Kidney (tissue), 14 donors: ENCODE data around the gene TMBIM1. TPM values are rescaled to one million over a fixed set of nuclear protein-coding genes. Genes with fewer than 3 reads are reported as not detected.

ENCODE experiments used
- DNase-seq, 5 donors: peaks; one replicate each; pipeline ENCODE4 v3.0.0-alpha.2; 2013 to 2020
- FAIRE-seq: peaks from 2 replicates; lab custom pipeline; 2012; peaks lifted over from hg19 to GRCh38; lab: Jason Lieb, UNC
- H3K27ac ChIP-seq, 2 donors: one replicate each; pipeline ENCODE4 v1.7.0; 2013; ENCODE audit warnings: low read depth in 2 of 2, low read length in 2 of 2, inconsistent platforms in 1 of 2
- H3K27me3 ChIP-seq: one replicate; pipeline ENCODE4 v1.7.1; 2013; ENCODE audit warnings: low read length, inconsistent platforms; ENCODE audit not compliant: control insufficient read depth, insufficient read depth
- H3K36me3 ChIP-seq, 3 donors: one replicate each; pipeline versions ENCODE4 v1.7.0 to v1.7.1; 2013; ENCODE audit warnings: low read length in 3 of 3, control low read depth in 1 of 3, inconsistent platforms in 1 of 3; ENCODE audit not compliant: insufficient read depth in 3 of 3, control insufficient read depth in 2 of 3
- H3K4me1 ChIP-seq, 3 donors: one replicate each; pipeline versions ENCODE4 v1.7.0 to v1.7.1; 2013; ENCODE audit warnings: low read length in 3 of 3, inconsistent platforms in 1 of 3, low read depth in 1 of 3; ENCODE audit not compliant: control insufficient read depth in 2 of 3, insufficient read depth in 2 of 3
- H3K4me3 ChIP-seq, 3 donors: one replicate each; pipeline versions ENCODE4 v1.7.0 to v1.8.1; 2013; ENCODE audit warnings: low read length in 3 of 3, control low read depth in 1 of 3, inconsistent platforms in 1 of 3
- H3K9ac ChIP-seq, 3 donors: one replicate each; pipeline versions ENCODE4 v1.7.0 to v1.7.1; 2013; ENCODE audit warnings: low read length in 3 of 3, control low read depth in 1 of 3, inconsistent platforms in 1 of 3
- H3K9me3 ChIP-seq, 3 donors: one replicate each; pipeline versions ENCODE4 v1.7.0 to v1.7.1; 2013; ENCODE audit warnings: low read length in 3 of 3, control low read depth in 1 of 3, inconsistent platforms in 1 of 3; ENCODE audit not compliant: control insufficient read depth in 2 of 3, insufficient read depth in 1 of 3
- intact Hi-C: fragments of 100-400 bp; cut with DNase I; formaldehyde crosslinking; loops from one replicate; pipeline ENCODE4 v1.11.1; 2022
- polyA plus RNA-seq: library from polyadenylated mRNA; stranded (reverse); fragments of 350-450 nt; fragmentation: Illumina TruSeq; extraction: RNeasy Lipid Tissue Mini Kit (QIAGEN cat#74804); gene quantifications from one replicate; pipeline ENCODE4 v1.2.3, GENCODE V29; 2014; ENCODE audit warnings: low read depth, low replicate concordance; ENCODE audit not compliant: insufficient read depth
- total RNA-seq: library from RNA; stranded (reverse); fragmentation: NEBNext Ultra II Directional; extraction: Animal tissue kit (Norgen Biotek cat#: 25700); gene quantifications from one replicate; pipeline ENCODE4 v1.2.1, GENCODE V29; 2021
- TF ChIP-seq, protein P1 (sequence below): IDR thresholded peaks from 3 replicates; pipeline ENCODE4 v1.5.1; 2012; ENCODE audit warnings: mild to moderate bottlenecking, moderate library complexity, borderline replicate concordance; ENCODE audit not compliant: insufficient read depth; ENCODE audit errors: extremely low read depth
- donor health status: control.
- donor health status: control.
- donor health status: control.
- donor health status: control.
- donor health status: control.
- donor health status: DM: yes; HTN: yes; CAD: no.
- donor health status: Normal renal cell carcinoma (clear cell type).

TMBIM1 gene
- total and polyA plus RNA-seq, 2 donors from 2014 or later, result 130 to 217 TPM

DNA sequence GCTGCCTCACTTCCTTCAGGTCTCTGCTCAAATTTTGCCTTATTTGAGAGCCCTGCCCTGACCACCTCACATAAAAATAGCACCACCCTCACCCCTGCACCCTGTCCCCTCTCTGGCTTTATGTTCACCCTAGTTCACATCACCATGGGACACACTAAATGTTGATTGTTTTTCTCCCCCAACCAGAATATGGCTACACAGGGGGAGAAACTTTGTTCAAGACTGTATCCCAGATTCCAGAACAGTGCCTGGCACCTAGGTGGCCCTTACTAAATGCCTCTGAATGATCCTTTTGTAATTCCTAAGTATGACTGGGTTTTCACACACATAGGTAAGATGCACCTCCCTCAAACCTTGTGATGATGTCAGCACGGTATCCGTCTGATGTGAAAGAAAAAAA lies 36.0 kb upstream of the TMBIM1 start:
- H3K36me3 ChIP-seq, result no peaks in the 10 kb centered on the region
- peaks cover 0 to 22% (median 12%) of the 10 kb centered on the region in 3 donors for H3K4me1 ChIP-seq
- no peaks in the 10 kb centered on the region for H3K9me3 ChIP-seq
- no peak overlapping the region for H3K9ac ChIP-seq
- H3K27me3 ChIP-seq, result no peaks in the 10 kb centered on the region
- TF ChIP-seq, protein P1, sequence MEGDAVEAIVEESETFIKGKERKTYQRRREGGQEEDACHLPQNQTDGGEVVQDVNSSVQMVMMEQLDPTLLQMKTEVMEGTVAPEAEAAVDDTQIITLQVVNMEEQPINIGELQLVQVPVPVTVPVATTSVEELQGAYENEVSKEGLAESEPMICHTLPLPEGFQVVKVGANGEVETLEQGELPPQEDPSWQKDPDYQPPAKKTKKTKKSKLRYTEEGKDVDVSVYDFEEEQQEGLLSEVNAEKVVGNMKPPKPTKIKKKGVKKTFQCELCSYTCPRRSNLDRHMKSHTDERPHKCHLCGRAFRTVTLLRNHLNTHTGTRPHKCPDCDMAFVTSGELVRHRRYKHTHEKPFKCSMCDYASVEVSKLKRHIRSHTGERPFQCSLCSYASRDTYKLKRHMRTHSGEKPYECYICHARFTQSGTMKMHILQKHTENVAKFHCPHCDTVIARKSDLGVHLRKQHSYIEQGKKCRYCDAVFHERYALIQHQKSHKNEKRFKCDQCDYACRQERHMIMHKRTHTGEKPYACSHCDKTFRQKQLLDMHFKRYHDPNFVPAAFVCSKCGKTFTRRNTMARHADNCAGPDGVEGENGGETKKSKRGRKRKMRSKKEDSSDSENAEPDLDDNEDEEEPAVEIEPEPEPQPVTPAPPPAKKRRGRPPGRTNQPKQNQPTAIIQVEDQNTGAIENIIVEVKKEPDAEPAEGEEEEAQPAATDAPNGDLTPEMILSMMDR, result no peak
- no peak overlapping the region for H3K4me3 ChIP-seq
- FAIRE-seq (no peak), DNase-seq (no peak)
- intact Hi-C loops, result no loop called here
- no peak overlapping the region for H3K27ac ChIP-seq

DNA sequence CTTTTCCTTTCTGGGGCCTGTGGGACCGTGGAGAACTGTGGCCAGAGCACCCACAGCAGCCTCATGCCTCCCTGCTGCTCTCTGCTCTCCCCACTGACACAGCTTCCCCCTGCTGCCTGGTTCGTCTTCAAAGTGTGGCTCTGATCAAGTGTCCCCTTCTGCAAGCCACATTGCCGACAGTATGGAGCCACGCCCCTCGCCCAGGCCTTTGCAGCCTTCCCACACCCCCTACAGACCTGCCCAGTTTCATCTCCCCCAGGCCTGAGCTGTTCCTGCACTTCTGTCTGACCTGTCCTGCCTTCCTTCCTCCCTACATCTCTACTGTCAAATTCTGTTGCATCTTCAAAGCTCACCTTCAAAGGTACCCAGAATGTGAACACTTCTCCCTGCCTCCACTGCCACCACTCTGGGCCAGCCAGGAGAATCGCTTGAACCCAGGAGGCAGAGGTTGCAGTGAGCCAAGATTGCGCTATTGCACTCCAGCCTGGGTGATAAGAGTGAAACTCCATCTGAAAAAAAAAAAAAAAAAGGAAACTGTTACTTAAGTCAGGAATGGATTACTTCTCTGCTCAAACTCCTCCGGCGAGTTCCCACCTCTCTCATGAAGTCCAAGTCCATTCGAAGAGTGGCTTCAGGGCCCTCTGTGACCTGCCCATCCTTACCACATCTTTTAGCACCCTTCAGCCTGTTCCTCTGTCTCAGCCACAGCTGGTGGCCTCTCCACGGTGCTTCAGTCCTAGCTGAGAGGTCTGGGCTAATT lies 35.3 kb upstream of the TMBIM1 start:
- Histone ChIP-seq H3K4me3 (no peak overlapping the region), H3K27ac (peak overlapping the region in 1 of 2 donors; percentile 7), H3K27me3 (no peaks in the 10 kb centered on the region), H3K4me1 (peaks cover 0 to 19% (median 13%) of the 10 kb centered on the region in 3 donors), H3K9ac (no peak overlapping the region), H3K36me3 (no peaks in the 10 kb centered on the region), H3K9me3 (no peaks in the 10 kb centered on the region)
- no peak for DNase-seq
- intact Hi-C loops, result no loop called here
- FAIRE-seq, result no peak
- TF ChIP-seq, protein P1, result no peak

DNA sequence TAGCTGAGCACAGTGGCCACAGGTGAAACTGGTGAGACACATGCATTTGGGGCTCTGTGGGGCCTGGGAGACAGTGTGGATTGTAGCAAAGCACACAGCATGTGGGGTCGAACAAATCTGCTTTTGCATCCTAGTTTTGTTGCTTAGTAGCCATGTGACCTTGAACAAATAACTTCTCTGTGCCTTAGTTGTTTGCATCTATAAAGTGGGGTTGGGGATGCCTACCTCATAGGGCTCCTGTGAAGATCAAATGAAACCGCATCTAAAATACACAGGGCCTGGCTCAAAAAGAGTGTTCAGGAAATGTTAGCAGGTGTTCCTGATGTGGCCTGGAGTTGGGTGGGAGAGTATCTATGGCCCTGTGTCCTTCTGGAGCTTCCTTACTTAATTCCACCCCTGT lies 34.0 kb upstream of the TMBIM1 start:
- DNase-seq (no peak), FAIRE-seq (no peak)
- H3K36me3 ChIP-seq, result no peaks in the 10 kb centered on the region
- no peak overlapping the region for H3K9ac ChIP-seq
- H3K27ac ChIP-seq, result no peak overlapping the region
- H3K4me3 ChIP-seq, result no peak overlapping the region
- intact Hi-C loops, result no loop called here
- no peaks in the 10 kb centered on the region for H3K9me3 ChIP-seq
- peaks cover 0 to 27% (median 20%) of the 10 kb centered on the region in 3 donors for H3K4me1 ChIP-seq
- TF ChIP-seq, protein P1, result no peak
- H3K27me3 ChIP-seq, result no peaks in the 10 kb centered on the region
